GM18519 (cell line): Measurements from ENCODE around the gene DZIP1L.
"Not testable (repeated sequence)": the region's sequence is repeated elsewhere in the genome, so short reads cannot be mapped to it uniquely, and the experiment has no call there.

Experiments
- ATAC-seq: cut with Tn5 transposase; IDR thresholded peaks from one replicate; pipeline ENCODE4 v1.9.1; 2021; ENCODE audit warnings: mild to moderate bottlenecking, moderate library complexity; ENCODE audit not compliant: unreplicated experiment, low FRiP score

DZIP1L gene

DNA sequence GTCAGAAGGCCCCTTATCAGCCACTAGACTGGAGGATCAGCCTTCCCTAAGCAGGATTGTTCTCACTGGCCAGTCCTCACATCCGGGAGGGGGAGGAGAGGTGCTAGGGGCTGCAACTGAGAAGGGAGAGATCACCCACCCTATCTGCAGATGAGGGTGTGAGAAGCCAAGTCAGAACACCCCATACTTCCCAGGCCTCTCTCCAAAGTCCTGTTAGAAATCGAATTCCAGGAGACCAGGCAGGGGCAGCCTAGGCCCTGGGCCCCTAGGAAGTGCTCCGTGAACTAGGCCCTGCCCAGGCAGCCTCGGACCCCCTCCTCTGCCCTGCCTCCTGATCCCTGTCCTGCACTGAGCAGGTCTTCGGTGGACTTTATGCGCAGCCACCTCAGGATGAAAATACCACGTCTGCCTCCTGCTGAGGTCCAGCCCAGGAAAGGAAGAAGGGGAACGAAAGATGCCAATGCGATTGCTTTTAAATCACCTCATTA is 933 bp downstream of the DZIP1L start:
- ATAC-seq, result no peak

DNA sequence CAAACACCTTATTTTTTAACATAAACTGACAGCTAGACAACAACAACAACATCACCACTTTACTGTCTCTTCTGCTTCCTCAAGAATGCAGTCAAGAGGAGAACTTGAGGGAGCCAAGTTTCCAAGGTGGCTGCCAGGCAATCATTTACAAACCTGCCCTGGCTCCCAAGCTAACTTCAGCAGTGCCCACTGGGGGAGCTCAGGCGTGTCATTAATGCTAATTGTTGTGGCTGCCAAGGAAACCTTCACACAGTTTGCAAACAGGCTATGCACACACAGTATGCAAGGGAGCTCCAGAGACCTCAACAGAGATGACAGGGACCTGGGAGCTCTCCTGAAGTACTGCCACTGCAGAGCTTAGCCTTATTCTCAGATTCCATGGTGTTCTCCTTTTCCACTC is 2.1 kb downstream of the DZIP1L start:
- ATAC-seq, result no peak

DNA sequence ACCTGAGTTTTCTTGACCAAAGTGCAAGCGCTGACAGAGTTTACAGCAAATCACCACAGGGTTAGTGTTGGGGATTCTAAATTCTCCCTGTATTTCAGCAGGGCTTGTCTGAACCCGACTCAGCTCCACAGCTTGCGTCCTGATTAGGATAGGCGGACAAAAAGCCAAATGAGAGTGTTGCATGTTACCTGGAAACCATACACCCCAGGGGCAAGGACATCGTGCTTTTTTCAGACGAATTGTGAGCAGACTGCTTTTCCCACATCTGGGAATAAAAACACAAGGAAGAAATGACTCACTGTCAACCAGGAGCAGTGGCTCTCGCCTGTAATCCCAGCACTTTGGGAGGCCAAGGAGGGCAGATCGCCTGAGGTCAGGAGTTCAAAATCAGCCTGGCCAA is 3.0 kb downstream of the DZIP1L start:
- no peak for ATAC-seq

DNA sequence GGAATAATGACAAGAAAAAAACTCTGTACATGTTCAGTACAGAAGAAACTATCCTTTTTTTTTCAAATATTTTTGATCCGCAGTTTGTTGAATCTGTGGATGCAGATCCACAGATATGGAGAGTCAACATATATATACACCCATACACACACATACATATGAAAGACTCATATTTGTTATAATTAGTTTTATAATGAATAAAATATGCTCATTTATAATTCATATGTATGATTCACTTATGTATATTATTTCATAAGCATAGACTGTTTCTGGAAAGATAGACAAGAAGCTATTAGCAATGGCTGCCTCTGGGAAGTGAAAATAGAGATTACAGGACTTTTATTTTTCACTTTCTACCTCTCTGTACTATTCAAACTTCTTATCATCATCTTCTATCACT is 9.8 kb downstream of the DZIP1L start:
- ATAC-seq, result no peak

DNA sequence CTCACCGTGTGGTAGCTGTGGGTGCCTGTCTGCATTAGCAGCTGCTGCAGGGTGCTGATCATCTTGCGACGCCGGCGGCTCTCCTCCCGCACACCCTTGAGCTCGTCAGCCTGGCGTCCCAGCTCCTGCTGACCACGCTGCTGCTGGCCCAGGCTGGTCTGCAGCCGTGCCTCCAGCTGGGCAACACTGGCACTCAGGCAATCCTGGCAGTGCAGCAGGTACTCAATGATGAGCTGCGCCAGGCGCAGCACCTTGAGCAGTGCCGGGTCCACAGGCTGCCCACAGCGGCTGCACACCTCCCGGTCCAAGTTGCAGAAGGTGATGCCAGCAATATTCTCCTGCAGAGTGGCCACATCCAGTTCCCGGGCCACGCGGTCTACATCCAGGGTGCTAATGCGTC is 11.9 kb downstream of the DZIP1L start:
- no peak for ATAC-seq

DNA sequence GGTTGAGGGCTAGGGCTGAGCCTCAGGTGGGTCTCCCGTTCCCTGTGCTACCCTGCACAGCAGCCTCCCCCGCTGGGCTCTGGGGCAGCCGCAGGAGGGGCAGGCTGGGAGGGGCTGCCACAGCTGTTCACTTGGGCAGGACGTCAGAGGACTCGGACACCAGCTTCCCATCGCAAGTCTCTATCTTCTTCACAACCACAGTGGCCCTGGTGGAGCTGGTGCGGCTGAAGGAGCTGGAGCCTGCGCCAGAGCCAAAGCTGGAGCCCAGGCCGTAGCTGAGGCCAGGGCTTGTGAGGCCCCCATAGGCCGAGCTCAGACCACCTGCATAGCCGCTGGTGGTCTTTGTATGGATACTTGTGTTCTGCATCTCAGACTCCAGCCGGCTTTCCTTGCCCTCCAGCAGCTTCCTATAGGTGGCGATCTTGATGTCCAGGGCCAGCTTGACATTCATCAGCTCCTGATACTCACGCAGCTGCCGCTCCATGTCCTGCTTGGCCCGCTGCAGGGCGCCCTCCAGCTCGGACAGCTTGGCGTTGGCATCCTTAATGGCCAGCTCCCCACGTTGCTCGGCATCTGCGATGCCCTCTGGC is 14.0 kb downstream of the DZIP1L start:
- ATAC-seq, result not testable (repeated sequence)

DNA sequence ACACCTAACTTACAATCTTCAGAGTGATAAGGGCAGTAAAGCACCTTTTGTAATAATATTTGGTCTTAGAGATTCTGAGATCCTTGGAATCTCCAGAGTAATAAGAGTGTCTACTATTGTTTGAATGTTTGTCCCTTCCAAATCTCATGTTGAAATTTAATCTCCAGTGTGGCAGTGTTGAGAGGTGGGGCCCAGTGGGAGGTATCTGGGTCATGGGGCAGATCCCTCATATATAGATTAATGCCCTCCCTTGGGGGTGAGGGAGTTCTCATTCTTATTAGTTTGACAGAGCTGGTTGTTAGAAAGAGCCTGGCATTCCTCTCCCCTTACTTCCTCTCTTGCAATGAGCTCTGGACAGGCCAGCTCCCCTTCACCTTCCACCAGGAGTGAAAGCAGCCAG is 16.0 kb downstream of the DZIP1L start:
- ATAC-seq, result no peak

DNA sequence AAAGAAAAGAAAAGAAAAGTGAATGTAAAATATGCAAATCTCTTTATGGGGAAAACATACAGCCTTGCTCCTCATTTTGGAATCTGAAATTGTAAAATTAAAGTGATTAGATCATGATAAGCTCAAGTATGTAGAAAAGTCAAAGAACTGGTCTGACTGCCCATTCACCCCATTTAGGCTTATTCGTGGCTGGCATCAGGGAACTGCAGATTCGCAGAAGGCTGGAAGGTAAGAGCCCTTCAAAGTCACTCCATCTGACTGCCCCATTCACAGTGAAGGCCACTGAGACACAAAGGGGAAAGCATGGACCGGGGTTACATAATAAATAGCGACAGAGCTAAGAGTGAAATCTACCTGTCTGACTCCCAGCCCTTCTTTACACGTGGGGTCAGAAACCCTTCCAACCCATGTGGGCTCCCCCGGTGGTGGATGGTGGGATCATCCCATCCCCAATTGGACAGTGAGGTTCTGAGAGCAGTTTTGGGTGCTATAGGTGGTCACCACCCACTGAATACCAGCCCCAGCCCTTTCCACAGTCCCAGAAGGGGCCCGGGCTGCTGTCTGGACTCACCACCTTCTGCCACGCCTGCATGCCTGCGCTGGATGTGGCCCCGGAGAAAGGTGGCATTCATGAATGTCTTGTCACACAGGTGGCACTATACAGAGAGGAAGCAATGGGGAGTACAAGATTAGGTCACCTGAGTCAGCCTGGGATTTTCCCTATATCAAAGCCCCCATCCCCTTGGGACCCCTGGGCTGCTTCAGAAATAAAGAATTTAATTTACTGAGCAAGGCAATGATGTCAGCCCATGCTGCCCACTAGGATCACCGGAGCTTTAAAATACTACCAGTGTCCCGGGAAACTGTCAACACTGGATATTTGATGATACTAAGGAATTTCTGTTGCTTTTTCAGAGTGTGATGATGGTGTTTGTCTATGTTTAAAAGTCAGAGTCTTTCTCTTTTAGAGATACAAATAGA is 17.9 kb downstream of the DZIP1L start:
- ATAC-seq, result no peak

DNA sequence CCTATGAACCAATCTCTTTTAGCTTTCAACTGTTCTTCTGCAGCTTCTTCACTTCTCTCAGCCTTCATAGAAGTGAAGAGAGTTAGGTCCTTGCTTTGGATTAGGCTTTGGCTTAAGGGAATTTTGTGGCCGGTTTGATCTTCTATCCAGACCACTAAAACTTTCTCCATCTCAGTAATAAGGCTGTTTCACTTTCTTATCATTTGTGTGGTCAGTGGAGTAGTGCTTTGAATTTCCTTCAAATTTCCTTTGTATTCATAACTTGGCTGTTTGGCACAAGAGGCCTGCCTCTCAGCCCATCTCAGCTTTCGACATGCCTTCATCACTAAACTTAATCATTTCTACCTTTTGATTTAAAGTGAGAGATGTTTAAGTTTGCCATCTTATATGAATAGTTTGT is 21.7 kb downstream of the DZIP1L start:
- no peak for ATAC-seq

DNA sequence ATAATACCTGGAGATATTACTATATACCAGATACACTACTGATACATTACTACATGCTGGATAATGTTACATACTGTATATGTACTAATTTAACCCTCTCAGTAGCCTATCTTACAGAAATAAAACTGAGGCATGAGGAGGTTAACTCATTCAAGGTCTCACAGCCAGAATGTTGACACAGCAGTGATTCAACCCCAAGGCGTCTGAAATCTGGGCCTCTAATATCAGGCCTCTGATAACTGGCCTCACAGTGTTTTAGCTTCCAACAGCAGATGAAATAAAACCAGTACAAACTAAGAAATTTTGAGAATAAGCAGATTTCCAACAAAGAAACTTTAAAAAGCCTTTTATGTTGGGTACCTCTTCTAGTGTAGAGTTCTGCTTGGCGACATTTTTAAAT is 23.4 kb downstream of the DZIP1L start:
- ATAC-seq, result no peak

DNA sequence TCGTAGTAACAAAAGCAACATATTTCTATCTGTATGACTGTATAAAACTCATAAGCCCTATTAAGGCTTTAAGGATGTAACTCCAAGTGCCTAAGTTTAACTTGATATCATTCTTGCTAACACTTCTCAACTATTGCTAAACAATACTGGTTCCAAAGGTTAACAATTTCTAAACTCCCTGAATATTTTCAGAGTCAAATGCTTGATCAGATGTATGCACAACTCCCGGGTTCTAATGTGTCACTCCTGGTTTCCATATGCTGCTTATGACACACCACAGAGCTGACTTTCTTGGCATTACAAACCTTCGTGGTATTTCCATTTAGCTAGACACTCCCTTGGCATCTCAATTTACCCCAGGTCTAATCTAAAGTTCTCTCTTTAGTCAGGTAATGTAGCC is 26.3 kb downstream of the DZIP1L start:
- ATAC-seq, result no peak

DNA sequence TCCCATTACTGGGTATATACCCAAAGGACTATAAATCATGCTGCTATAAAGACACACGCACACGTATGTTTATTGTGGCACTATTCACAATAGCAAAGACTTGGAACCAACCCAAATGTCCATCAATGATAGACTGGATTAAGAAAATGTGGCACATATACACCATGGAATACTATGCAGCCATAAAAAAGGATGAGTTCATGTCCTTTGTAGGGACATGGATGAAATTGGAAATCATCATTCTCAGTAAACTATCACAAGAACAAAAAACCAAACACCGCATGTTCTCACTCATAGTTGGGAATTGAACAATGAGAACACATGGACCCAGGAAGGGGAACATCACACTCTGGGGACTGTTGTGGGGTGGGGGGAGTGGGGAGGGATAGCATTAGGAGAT is 29.7 kb downstream of the DZIP1L start:
- not testable (repeated sequence) for ATAC-seq

DNA sequence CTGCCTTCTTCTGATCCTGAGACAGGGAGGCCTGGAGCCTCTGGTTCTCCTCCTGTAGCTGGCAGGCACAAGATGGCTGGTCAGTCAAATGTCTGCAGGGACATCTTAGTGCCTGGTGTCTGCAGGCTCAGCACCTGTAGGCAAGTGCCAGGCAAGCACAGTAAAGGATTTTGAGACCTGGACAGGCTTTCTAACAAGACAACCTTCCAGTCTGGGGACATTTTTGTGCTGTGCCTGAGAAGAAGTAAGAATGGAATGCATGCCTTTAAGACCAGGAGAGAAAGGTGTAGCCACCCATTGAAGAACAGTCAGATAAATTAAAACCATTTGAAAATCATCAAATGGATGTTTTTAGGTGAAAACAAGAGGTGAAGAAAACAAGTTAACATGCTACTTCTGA is 31.2 kb downstream of the DZIP1L start:
- ATAC-seq, result no peak

DNA sequence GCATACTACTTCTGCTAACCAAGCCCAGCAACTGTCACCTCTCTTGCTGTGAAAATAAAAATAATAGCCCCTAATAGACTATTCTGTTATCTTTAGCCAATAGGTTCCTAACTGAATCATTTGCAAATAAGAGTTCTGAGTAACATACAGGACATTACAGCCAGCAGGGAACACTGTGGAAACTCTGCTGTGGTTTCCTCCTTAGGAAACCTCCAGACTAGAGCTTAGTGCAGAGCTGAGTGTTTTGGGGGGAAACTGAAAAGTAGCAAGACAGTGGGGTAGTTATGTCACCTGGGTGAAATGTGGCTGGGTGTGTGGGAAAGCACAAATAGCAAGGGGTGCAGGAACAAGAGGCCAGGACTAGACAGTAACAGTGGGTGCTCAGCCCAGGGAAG is 32.4 kb downstream of the DZIP1L start:
- ATAC-seq, result no peak

DNA sequence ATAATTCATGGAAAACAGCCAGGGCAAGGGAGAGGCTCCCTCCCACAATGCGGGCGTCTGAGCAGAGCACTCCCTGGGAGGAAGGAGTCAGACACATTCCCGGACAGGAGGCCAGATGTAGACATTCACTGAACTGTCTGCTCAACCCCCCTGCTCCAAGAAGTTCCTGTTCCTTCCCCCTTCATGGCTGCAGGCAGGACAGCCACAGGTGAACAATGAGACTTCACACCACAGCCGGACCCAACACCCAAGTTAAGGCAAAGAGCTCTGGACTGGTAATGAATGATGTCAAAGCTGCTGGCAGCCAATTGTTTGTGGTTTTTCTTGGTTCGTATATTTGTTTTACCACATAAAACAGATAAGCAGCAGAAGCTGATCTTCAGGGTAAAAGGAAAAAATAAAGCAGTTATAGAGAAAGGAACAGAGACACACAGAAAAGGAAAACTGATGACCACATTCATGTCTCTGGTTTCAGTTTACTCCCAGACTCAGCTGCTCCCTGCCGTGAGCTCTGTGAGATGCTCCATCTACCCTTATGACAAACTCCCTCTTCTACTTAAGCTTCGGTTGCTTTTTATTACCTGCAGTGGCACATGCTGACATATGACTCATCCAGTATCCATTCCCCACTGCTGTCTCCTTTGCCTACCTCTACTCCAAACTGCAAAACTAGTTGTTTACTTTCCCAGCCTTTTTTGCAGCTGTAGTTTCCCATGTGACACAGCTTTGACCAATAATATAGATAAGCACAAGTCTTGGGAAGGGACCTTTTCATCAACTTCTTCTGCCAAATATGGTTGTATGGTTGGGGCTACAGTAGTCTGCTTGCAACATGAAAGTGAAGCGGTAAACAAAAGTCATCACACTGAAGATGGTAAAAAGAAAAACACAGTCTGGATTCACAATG is 33.1 kb downstream of the DZIP1L start:
- peak; percentile 62 for ATAC-seq

DNA sequence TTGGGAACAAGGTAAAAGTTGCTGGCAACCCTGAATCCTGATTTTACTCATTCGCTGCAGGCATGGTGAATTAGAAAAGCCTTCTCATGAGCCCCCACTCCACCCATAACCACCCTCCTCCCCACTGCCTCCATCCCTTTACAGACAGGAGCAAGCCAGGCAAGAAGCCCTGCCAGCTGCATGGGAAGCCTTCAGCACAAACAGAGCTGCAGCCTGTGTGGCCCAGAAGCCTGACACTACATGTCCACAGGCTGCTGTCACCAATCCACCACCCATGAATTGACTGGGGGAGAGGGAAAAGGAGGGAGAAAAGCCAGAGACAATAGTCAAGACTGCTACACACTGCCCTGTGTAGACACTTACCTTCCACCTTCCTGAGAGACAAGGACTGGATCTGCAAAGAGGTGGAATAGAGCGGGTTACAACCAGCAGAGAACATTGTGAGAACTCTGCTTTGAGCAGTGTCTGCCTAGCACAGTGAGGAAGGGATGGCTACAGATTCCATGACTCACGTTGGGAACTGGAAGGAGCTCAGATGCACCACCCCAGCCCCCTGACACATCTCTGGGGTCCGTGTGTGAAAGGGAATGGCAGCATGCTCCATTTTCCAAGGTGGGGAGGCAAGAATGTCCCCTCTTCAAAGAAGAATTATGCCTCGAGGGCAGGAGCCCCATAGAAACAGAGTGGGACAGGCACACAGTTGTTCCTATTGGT is 33.9 kb downstream of the DZIP1L start:
- no peak for ATAC-seq

DNA sequence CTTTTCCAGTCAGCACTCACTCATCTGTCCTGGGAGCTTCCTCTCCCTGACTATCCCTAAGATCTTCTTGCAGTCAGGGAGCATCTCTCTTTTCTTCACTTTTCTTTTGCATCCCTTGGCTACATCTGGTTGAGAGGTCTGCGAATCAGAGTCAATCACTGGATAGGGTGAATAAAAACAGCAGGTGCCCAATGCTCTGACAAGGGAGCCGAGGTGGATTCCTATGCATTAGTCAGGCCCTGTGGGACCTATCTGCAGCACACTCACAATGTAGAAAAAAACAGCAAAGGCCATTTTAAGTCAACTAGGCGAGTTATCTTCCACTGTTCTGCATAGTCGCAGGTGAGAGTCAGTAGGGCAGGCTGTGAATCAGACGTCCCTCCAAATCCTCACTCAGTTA is 35.5 kb downstream of the DZIP1L start:
- ATAC-seq, result no peak

DNA sequence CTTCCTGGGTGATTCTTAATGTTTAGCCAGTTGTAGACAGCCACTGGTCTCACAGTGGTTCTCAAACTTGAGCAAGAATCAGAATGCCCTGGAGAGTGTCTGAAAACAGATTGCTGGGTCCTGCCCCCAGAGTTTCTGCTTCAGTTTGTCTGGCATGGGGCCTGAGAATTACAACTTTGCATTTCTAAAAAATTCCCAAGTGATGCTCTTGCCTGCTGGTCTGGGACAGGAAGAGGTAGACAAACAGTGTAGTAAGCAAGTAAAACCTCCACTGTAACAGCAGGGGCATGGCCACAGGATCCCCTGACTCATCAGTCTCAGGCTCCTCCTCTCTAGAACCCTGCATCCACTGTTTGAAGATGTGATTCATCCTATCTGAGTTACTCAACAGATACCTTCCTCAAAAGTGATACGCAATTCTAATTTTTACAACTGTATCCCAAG is 36.5 kb downstream of the DZIP1L start:
- ATAC-seq, result no peak

DNA sequence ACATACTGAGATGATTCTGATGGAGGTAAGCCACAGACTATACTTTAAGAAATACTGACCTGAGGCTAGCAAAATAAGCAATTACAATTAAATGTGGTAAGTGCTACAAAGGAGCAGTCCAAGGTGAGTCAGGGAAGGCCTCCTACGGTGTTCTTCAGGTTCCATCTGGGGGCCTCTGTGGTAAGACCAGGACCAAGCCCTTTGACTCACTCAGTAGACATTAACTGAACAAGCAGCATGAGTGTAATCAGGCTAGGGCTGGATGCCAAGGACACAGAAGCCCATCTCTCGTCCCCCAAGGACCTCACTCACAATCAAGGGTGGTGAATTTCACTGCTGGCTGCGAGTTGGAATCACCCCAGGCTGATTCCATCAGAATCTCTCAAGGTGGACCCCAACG is 37.3 kb downstream of the DZIP1L start:
- ATAC-seq, result no peak

DNA sequence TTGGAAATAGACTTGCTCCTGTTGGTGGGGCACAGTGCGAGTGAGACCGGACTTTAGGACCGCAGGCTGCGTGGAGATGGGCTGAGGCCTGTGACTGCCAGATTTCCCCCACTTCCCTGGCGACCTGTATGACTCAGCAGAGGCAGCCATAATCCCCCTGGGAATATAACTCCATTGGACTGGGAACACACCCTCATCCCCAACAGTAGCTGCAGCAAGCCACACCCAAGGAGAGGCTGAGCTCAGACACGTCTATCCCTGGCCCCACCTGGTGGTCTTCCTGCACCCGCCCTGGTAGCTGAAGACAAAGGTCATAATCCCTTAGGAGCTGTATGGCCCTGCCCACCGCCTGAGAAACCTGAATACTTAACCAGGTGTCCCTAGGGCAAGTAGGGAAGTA is 42.6 kb downstream of the DZIP1L start:
- no peak for ATAC-seq
